NCI-H2107 treated with DMSO at 0.1 percent for 48 hours (cell line): ENCODE measurements around the gene KIF23.

ENCODE experiments used
- DNase-seq: peaks from one replicate; lab custom pipeline; 2025; ENCODE audit not compliant: unreplicated experiment; lab: John Stamatoyannopoulos, UW

Gene KIF23

DNA sequence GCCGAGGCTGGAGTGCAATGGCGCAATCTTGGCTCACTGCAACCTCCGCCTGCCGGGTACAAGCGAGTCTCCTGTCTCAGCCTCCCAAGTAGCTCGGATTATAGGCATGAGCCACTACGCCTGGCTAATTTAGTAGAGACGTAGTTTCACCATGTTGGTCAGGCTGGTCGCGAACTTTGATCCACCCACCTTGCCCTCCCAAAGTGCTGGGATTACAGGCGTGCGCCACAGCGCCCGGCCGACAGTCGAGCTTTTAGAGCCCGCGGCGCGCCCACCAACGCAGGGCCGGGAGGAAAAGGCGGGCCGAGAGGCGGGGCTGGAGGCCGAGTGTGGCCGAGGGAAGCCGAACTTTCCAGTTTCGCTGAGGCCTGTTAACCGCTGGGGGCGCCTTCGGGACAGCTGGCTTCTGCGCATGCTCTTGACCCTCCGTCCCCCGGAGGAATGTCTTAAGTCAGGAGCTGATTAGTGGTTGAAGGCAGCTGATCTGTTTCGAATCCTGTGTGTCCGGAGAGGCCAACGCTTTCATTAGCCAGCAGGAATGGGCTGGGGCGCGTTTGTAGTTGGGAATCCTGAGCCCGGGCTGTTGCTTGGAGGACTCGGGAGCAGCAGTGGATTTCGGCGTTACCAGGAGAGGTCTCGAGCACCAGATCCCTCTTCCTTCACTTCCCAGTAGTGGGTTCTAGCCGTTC lies 48.5 kb downstream of the KIF23 start:
- DNase-seq = peak; percentile 71

GRCh38 chr15:69463182-69463756 lies 49.1 kb downstream of the KIF23 start:
- DNase-seq = no peak

DNA sequence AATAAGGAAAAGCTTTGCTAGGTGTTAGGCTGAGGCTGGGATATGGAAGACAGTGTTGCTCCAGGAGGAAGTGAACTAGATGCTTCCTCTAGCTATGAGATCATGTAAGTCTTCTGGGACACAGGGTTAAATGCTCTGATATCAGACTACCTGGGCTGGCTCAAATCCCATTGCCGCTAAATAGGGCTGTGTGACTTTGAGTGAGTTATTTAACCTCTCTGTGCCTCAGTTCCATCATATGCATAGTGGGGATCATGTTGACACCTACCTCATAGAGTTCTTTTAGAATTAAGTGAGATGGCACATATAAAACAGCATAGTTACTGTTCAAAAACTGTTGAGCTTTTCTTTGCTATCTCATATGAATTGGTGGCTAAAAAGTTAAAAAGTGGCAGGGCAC lies 51.1 kb downstream of the KIF23 start:
- DNase-seq = no peak

- DNase-seq = no peak
These were observed 52.6 kb downstream of the KIF23 start for GRCh38 chr15:69466733-69467132.

GRCh38 chr15:69467636-69468035 lies 53.5 kb downstream of the KIF23 start:
- DNase-seq = peak; percentile 39

DNA sequence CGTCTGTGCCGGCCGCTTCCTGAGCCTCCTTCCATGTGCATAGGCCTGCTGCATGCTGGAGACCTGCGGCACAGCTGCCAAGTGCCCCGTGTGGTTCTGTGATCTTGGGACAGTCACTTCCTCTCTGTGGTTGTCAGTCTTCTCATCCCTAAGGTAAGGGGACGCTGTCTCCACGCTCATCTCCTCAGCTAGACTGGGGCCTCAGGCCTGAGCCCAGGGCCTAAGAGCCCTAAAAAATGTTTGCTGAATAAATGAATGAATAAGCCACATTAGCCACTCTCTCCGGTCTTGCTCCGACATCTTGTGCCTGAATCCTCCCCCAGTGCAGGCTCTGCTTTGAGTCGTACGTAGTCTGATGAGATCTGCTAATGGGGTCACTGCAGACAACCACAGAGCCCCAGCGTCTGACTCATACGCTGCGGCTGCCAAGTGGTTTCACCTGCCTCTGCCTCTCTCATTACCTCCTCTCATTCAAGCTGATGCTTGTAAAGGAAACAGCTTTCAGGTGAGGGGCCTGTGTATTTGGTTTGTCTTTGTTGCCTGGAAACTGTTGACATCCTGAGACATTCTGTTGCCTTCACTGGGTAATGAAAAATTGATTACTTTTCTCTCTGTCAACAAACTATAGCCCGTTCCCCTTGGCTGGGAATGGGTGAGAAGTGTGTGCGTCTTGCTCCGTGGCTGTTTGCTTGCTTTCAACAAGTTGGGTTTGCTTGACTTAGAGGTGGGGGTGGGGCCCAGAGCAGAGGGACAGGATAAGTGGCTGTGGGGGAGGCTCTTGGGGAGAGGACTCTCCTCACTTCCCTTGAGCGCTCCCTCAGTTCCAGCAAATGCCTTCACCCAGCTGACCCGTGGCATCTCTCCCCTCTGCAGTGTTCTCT lies 54.3 kb downstream of the KIF23 start:
- peak; percentile 93 for DNase-seq

GRCh38 chr15:69469467-69470201 lies 55.5 kb downstream of the KIF23 start:
- no peak for DNase-seq

DNA sequence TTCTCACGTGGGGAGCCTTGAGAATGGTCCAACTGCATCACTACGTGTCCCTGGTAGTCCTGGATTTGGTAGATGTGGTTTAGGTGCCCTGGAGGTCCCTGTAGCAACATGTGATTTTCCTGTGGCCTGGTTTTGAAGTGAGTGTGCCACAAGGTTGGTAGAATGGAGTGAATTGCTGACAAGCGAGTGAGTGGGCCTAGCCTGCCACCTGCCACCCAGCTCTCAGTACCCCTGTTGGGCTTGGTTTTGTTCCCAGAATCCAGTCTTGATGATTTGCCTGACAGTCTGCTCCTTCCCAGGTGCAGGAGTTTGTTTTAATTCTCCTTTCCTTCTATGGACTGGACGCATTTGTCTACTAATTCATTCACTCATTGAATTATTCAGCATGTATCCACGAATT lies 57.9 kb downstream of the KIF23 start:
- no peak for DNase-seq

DNA sequence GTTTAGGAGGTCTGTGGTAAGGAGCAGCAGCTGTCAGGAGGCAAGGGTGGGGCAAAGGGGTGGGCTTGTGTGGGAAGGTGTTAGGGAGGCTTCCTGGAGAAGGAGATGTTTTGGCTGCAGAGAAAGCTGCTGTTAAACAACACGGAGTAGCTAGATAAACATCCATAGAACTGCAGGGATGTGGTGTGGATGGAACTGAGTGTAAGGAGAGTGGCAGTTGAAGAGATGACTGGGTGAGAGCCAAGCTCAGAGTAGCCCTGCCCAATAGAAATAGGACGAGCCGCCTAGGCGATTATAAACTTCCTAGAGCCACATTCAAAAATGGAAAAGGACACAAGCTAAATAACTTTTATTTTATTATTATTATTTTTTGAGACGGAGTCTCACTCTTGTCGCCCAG lies 58.4 kb downstream of the KIF23 start:
- DNase-seq = no peak

- DNase-seq = no peak
These were observed 60.1 kb downstream of the KIF23 start for GRCh38 chr15:69474291-69474690.

DNA sequence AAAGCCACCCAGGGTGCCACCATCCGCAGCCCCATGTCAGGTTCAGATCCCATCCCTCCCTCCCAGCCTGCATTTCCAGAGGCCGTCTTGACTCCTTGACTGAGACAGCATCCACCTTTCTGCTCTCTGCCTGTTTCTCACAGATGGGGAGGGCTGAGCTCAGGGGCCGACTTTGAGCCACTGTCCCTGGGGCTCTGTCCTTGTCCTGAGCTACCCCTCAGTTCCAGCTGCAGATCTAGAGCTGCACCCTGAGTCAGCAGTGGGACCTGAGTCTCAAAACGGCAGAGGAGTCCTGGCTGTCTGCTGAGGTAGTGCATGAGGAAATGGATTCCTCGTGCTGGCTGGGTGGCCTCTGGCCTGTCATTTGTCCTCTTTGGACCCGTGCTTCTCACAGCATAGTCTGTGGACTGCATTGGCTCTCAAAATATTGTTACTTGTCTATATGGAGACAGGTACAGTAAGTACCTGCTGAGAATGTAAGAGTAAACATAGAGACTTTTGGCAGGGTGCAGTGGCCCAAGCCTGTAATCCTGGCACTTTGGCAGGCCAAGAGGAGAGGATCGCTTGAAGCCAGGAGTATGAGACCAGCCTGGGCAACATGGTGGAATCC lies 60.8 kb downstream of the KIF23 start:
- DNase-seq = no peak

GRCh38 chr15:69475769-69476358 lies 61.7 kb downstream of the KIF23 start:
- peak; percentile 32 for DNase-seq

DNA sequence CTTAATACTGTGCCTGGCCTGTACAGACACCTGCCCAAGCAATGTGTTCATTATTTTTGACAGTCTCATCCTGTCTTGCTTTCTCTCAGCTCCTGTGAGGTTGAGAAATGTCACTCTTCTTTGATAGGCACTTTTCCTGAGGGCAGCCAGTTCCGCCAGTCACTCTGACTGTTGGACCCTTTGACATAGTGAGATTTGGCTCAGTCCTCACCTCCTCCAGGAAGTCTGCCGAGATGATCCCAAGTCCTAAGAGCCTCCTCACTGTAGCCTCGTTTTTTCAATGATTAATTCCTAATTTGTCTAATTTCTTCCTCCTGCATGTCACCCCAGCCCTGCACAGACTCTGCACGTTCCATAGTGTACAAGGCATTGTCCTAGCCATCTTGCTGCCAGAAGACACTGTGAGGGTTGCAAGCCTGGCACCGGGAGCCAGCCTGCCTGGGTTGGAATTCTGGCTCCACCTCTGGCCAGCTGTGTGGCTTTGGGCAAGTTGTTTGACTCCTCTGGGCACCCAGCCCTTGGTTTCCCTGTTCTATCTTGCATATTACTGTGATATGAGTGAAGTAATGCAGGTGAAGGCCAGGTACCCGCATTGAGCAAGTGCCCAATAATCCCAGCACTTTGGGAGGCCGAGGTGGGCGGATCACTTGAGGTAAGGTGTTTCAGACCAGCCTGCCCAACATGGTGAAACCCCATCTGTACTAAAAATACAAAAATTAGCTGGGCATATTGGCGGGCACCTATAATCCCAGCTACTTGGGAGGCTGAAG lies 62.7 kb downstream of the KIF23 start:
- no peak for DNase-seq

- DNase-seq = peak; percentile 9
These were observed 64.2 kb downstream of the KIF23 start for GRCh38 chr15:69478259-69478781.

- DNase-seq = no peak
These were observed 64.9 kb downstream of the KIF23 start for GRCh38 chr15:69479081-69479480.

- DNase-seq = no peak
These were observed 65.8 kb downstream of the KIF23 start for GRCh38 chr15:69479971-69480370.

GRCh38 chr15:69480932-69481331 lies 66.8 kb downstream of the KIF23 start:
- no peak for DNase-seq

DNA sequence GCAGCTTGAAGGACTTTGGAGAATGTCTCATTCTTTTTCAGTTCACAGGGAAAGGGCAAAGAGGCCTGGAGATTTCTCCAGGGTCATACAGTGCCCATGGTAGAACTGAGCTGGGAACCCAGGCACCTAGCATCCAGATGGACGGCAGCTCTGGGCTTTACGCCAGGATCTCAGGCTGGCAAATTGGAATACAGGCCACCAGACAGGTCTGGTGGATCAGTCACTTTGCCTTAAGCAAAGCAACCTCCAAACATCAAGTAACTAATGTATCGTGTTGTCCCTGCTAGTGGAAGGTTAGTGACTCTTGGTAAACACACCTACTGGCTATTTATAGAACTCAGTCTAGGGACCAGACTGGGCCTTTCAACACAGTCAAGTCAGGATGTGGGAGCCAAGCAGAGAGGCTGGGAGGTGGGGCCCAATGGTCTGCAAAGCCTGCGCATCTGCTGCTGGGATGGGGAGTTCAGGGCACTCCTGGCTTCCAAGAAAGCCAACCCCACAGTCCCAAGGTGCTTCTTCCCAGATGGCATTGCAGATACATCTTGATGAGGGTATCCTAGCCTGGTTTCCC lies 68.6 kb downstream of the KIF23 start:
- no peak for DNase-seq

DNA sequence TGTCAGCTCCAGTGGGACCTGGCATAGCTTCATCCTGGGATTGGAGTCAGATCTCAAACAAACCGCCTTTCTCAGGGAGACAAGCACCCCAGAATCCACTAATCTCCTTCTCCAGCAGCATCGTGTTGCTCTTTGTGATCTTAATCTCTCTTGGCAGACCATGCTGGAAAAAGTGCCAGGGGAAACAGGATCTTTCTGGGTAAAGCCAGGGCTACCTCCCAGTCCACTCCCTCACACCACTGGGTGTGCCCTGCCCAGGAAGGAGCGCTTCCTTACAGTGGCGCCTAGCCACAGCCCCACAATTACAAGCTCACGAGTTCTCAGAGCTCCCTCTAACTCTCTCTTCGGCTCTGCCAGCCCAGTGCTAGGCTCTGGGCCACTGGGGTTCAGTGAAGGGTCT lies 70.7 kb downstream of the KIF23 start:
- no peak for DNase-seq
